Gastrocnemius medialis (tissue), 4 donors: ENCODE measurements around the gene NOX5. TPM values are rescaled to one million over a fixed set of nuclear protein-coding genes. Genes with fewer than 3 reads are reported as not detected.

Experiments used
- ATAC-seq, 2 donors: fragments of 150-250 bp; one replicate each; pipeline ENCODE4 v1.9.1; 2016
- DNase-seq, 2 donors: peaks; one replicate each; pipeline ENCODE4 v3.0.0-alpha.2; 2019
- H3K27ac ChIP-seq, 4 donors: fragments of 200-600 bp; sonication (generic); 1 replicate in 1 of 4; 2 replicates in 3 of 4; pipeline ENCODE4 v1.5.1; 2016 to 2018; ENCODE audit warnings: mild to moderate bottlenecking in 2 of 4, moderate library complexity in 1 of 4
- H3K27me3 ChIP-seq, 3 donors: fragments of 200-600 bp; sonication (generic) in 2 of 3; 1 replicate in 1 of 3; 2 replicates in 2 of 3; pipeline versions ENCODE4 v1.5.1 to v1.6.0; 2016 to 2019; ENCODE audit warnings: mild to moderate bottlenecking in 1 of 3, moderate library complexity in 1 of 3
- H3K36me3 ChIP-seq, 2 donors: fragments of 200-600 bp; sonication (generic) in 1 of 2; one replicate each; pipeline ENCODE4 v1.5.1; 2017 to 2018
- H3K4me1 ChIP-seq, 2 donors: fragments of 200-600 bp; sonication (generic) in 1 of 2; one replicate each; pipeline ENCODE4 v1.5.1; 2016 to 2017; ENCODE audit warnings: mild to moderate bottlenecking in 2 of 2
- H3K4me3 ChIP-seq, 4 donors: fragments of 200-600 bp; sonication (generic) in 3 of 4; 1 replicate in 1 of 4; 2 replicates in 3 of 4; pipeline ENCODE4 v1.5.1; 2016 to 2019; ENCODE audit warnings: mild to moderate bottlenecking in 2 of 4
- H3K9me3 ChIP-seq, 3 donors: fragments of 200-600 bp; sonication (generic) in 2 of 3; 1 replicate in 1 of 3; 2 replicates in 2 of 3; pipeline ENCODE4 v1.5.1; 2016 to 2019
- POLR2A ChIP-seq, 2 donors: fragments of 450-650 bp; IDR thresholded peaks; one replicate each; pipeline ENCODE4 v1.6.1; 2017; ENCODE audit warnings: antibody characterized with exemption in 2 of 2, mild to moderate bottlenecking in 2 of 2, moderate library complexity in 2 of 2
- in situ Hi-C, 4 donors: fragments of 200-750 bp; cut with MboI; loops; one replicate each; pipeline versions ENCODE4 v1.15.0 to v1.8.0; 2017; ENCODE audit warnings: low sequenced_read_pairs in 4 of 4
- intact Hi-C: fragments of 100-400 bp; cut with DNase I; formaldehyde crosslinking; loops from one replicate; pipeline ENCODE4 v1.15.1; 2023; ENCODE audit warnings: low total_unique reads
- total RNA-seq, 4 donors: library from RNA; depleted of rRNA; stranded (reverse); fragments of >200 nt; gene quantifications; one replicate each; pipeline versions ENCODE4 v1.1.0 to v1.2.3, GENCODE V29; 2016
- TF ChIP-seq, protein P1 (sequence below), 5 experiments: fragments of 450-650 bp in 3 of 5; fragments of 200-600 bp in 2 of 5; sonication (generic) in 2 of 5; IDR thresholded peaks in 4 of 5; conservative IDR thresholded peaks in 1 of 5; 1 replicate in 4 of 5; 2 replicates in 1 of 5; pipeline ENCODE4 v1.5.1; 2016 to 2019; ENCODE audit warnings: antibody characterized with exemption in 5 of 5, mild to moderate bottlenecking in 3 of 5, moderate library complexity in 3 of 5

NOX5 gene
- total RNA-seq, 4 donors from 2014 or later = not detected

DNA sequence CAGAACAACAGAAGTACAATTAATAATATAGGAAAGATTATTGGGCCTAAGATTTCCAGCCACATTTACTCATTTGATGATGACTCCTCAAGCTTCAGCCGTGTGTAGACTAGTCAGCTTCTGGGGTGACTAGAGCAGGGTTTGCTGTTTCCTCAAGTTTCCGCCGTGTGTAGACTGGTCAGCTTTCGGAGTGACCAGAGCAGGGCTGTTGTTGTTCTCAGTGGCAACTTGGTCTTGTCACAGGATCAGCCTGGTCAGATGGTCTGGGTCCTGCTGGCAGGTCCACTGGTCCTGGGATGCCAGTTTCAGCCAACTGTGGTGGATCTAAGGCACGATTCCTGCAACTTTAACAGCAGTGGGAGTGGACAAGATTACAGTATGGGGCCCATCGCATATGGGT, 21.8 kb upstream of the NOX5 start:
- no peaks in the 10 kb centered on the region for H3K36me3 ChIP-seq
- in situ Hi-C loops = no loop called here
- TF ChIP-seq POLR2A (IDR thresholded peaks at IDR 0.05) = no peak
- TF ChIP-seq, protein P1, sequence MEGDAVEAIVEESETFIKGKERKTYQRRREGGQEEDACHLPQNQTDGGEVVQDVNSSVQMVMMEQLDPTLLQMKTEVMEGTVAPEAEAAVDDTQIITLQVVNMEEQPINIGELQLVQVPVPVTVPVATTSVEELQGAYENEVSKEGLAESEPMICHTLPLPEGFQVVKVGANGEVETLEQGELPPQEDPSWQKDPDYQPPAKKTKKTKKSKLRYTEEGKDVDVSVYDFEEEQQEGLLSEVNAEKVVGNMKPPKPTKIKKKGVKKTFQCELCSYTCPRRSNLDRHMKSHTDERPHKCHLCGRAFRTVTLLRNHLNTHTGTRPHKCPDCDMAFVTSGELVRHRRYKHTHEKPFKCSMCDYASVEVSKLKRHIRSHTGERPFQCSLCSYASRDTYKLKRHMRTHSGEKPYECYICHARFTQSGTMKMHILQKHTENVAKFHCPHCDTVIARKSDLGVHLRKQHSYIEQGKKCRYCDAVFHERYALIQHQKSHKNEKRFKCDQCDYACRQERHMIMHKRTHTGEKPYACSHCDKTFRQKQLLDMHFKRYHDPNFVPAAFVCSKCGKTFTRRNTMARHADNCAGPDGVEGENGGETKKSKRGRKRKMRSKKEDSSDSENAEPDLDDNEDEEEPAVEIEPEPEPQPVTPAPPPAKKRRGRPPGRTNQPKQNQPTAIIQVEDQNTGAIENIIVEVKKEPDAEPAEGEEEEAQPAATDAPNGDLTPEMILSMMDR (IDR thresholded peaks at IDR 0.05 in 4 of 5, conservative IDR thresholded peaks at IDR 0.05 in 1 of 5) = no peak
- DNase-seq (no peak), ATAC-seq (no peak)
- intact Hi-C loops = no loop called here
- no peaks in the 10 kb centered on the region for H3K9me3 ChIP-seq
- no peaks in the 10 kb centered on the region for H3K27me3 ChIP-seq
- no peak overlapping the region for H3K4me3 ChIP-seq
- peaks cover 0 to 15% of the 10 kb centered on the region in 2 donors for H3K4me1 ChIP-seq
- H3K27ac ChIP-seq = no peak overlapping the region

DNA sequence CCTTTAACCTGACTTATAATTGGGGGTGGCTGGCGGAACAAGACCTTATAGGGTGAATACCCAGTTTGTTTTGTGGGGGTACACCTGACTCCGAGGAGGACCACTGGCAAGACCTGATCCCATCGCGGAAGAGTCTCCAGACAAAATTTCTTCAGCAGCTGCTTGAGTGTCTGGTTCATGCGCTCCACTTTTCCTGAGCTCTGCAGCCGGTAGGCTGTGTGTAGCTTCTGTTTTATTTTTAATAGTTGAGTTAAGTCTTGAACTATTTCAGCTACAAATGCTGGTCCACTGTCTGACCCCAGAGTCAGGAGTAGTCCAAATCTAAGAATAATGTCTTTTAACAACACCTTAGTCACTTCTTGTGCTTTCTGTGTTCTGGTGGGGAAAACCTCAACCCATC, 21.2 kb upstream of the NOX5 start:
- ATAC-seq (no peak), DNase-seq (no peak)
- in situ Hi-C loops = no loop called here
- Histone ChIP-seq H3K4me3 (no peak overlapping the region), H3K27me3 (no peaks in the 10 kb centered on the region), H3K27ac (no peak overlapping the region), H3K36me3 (no peaks in the 10 kb centered on the region), H3K4me1 (peaks cover 0 to 15% of the 10 kb centered on the region in 2 donors), H3K9me3 (no peaks in the 10 kb centered on the region)
- intact Hi-C loops = no loop called here
- no peak for TF ChIP-seq POLR2A (IDR thresholded peaks at IDR 0.05)
- TF ChIP-seq, protein P1 (IDR thresholded peaks at IDR 0.05 in 4 of 5, conservative IDR thresholded peaks at IDR 0.05 in 1 of 5) = no peak

DNA sequence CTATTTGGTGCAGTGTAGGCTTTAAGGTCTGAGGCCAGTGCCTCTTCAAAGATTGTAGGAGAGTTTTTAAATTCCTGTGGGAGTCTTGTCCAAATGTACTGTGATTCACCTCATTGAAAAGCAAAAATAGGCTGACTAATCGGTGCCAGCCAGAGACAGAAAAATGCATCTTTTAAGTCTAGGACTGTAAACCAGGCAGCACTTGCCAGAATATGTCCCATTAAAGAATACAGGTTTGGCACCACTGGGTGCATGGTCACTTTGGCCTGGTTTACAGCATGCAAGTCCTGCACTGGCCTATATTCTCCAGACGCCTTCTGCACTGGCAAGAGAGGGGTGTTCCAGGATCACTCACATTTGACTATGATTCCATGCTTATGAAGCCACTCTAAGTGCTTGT, 20.3 kb upstream of the NOX5 start:
- ATAC-seq = no peak
- peaks cover 0 to 15% of the 10 kb centered on the region in 2 donors for H3K4me1 ChIP-seq
- no peaks in the 10 kb centered on the region for H3K9me3 ChIP-seq
- no peak overlapping the region for H3K27ac ChIP-seq
- no peaks in the 10 kb centered on the region for H3K36me3 ChIP-seq
- in situ Hi-C loops (no loop called here), intact Hi-C loops (no loop called here)
- no peak for TF ChIP-seq POLR2A (IDR thresholded peaks at IDR 0.05)
- TF ChIP-seq, protein P1 (IDR thresholded peaks at IDR 0.05 in 4 of 5, conservative IDR thresholded peaks at IDR 0.05 in 1 of 5) = no peak
- H3K4me3 ChIP-seq = no peak overlapping the region
- DNase-seq = no peak
- no peaks in the 10 kb centered on the region for H3K27me3 ChIP-seq

DNA sequence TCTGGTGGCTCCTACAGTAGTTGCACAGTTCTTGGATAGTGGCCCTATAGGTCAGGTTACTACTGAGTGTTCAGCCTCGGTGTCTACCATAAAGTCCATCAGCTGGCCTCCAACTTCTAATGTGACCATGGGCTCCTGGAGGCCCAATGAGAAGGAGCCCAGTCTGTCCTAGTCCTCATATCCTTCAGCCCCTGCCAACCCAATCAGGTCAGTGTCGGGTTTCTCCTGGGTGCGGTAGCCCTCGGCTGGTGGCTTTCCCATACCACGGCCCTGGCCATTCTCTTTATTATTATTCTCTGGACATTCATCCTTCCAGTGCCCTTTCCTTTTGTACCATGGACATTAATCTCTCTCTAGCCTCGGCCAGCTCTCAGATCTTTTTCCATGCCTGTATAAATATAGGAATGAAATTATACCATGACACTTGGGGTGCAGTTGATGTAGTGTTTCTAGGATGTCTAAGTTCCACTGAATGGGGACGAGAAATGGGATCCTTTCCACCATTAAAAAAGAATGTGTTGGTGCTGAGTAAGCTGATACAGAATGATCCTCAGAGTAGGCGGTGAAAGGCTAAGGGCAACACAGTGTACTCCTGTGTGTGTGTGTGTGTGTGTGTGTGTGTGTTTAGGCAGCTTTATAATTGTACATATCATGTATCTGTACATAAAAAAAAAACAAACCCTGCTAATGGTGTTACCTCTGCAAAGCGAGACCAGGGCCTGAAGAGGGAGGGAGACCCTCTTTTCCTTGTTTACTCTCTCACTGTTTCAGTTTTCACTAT, 19.3 kb upstream of the NOX5 start:
- Histone ChIP-seq H3K36me3 (no peaks in the 10 kb centered on the region), H3K4me3 (no peak overlapping the region), H3K27ac (peak overlapping the region in 1 of 4 donors; percentile 51), H3K9me3 (no peaks in the 10 kb centered on the region), H3K4me1 (peaks cover 7 to 16% of the 10 kb centered on the region in 2 donors), H3K27me3 (no peaks in the 10 kb centered on the region)
- in situ Hi-C loops = no loop called here
- TF ChIP-seq POLR2A (IDR thresholded peaks at IDR 0.05) = no peak
- TF ChIP-seq, protein P1 (IDR thresholded peaks at IDR 0.05 in 4 of 5, conservative IDR thresholded peaks at IDR 0.05 in 1 of 5) = no peak
- DNase-seq = no peak
- peak in 1 of 2 donors; percentile 23 for ATAC-seq
- intact Hi-C loops = no loop called here
